A673 (cell line): ENCODE results near the gene BMPR1A. TPM values are rescaled to one million over a fixed set of nuclear protein-coding genes. Genes with fewer than 3 reads are reported as not detected.
A peak's percentile ranks its signal among the peaks of the same experiment; 100 is the strongest.

ENCODE experiments used
- BruUV-seq: library from RNA; stranded (reverse); fragments of 400-500 nt; replicated peaks from 2 replicates; lab custom pipeline; 2021; lab: Mats Ljungman, UMichigan
- CTCF ChIA-PET: fragments of 300-600 bp; sonication (Branson Sonifier 250); formaldehyde crosslinking; loops from one replicate; lab custom pipeline; 2022; ENCODE audit warnings: antibody characterized with exemption; lab: Charles Lee
- POLR2A ChIA-PET: fragments of 300-600 bp; sonication (Branson Sonifier 250); formaldehyde crosslinking; loops from one replicate; lab custom pipeline; 2022; ENCODE audit warnings: antibody characterized with exemption; ENCODE audit not compliant: low non-redundant PET; lab: Charles Lee
- DNase-seq: peaks from one replicate; pipeline ENCODE4 v3.0.0-alpha.2; 2015; ENCODE audit warnings: low spot score
- H3K27ac ChIP-seq: fragments of 200-600 bp; sonication (generic); 2 replicates; pipeline ENCODE4 v1.5.1; 2016; ENCODE audit warnings: mixed run types, low read depth, mild to moderate bottlenecking, mixed read lengths, antibody characterized with exemption, low read length; ENCODE audit not compliant: poor library complexity, severe bottlenecking
- H3K27me3 ChIP-seq: fragments of 200-600 bp; sonication (generic); replicated peaks from 2 replicates; pipeline ENCODE4 v1.6.1; 2017; ENCODE audit warnings: mixed run types, low read depth, mild to moderate bottlenecking, mixed read lengths, antibody characterized with exemption, low read length; ENCODE audit not compliant: insufficient read depth, poor library complexity
- H3K36me3 ChIP-seq: fragments of 200-600 bp; sonication (generic); 2 replicates; pipeline ENCODE4 v1.6.1; 2016; ENCODE audit warnings: mixed run types, mild to moderate bottlenecking, mixed read lengths, antibody characterized with exemption, low read length; ENCODE audit not compliant: insufficient read depth, poor library complexity, severe bottlenecking
- H3K4me1 ChIP-seq: fragments of 200-600 bp; sonication (generic); 2 replicates; pipeline ENCODE4 v1.6.1; 2017; ENCODE audit warnings: mixed run types, mild to moderate bottlenecking, mixed read lengths, antibody characterized with exemption, low read length; ENCODE audit not compliant: insufficient read depth, poor library complexity, severe bottlenecking
- H3K4me3 ChIP-seq: fragments of 200-600 bp; sonication (generic); 2 replicates; pipeline ENCODE4 v1.5.1; 2016; ENCODE audit warnings: low read depth, mixed run types, mild to moderate bottlenecking, mixed read lengths, low read length; ENCODE audit not compliant: poor library complexity, severe bottlenecking
- H3K9me3 ChIP-seq: fragments of 200-600 bp; sonication (generic); 2 replicates; pipeline ENCODE4 v1.6.1; 2016; ENCODE audit warnings: mixed run types, low read depth, mild to moderate bottlenecking, mixed read lengths, antibody characterized with exemption, low read length; ENCODE audit not compliant: poor library complexity, severe bottlenecking
- EZH2 ChIP-seq: fragments of 200-600 bp; sonication (generic); IDR thresholded peaks from 2 replicates; pipeline ENCODE4 v1.6.1; 2017; ENCODE audit warnings: borderline replicate concordance, low read depth, mild to moderate bottlenecking, mixed read lengths, antibody characterized with exemption, low read length; ENCODE audit not compliant: poor library complexity, severe bottlenecking
- intact Hi-C: fragments of 100-400 bp; cut with micrococcal nuclease; formaldehyde crosslinking; loops from one replicate; pipeline ENCODE4 v1.10.0; 2022; ENCODE audit not compliant: unreplicated experiment
- total RNA-seq: library from RNA; stranded (reverse); gene quantifications from 2 replicates; pipeline ENCODE4 v1.2.3, GENCODE V29; 2021
- TF ChIP-seq, protein P1 (sequence below): fragments of 300-800, 200-600 bp; sonication (generic); conservative IDR thresholded peaks from 2 replicates; pipeline ENCODE4 v1.5.1; 2017; ENCODE audit warnings: low read depth, mild to moderate bottlenecking, antibody characterized with exemption, low read length, moderate library complexity, mixed read lengths

BMPR1A gene
- total RNA-seq, 1 experiment from 2014 or later = 136 TPM

DNA sequence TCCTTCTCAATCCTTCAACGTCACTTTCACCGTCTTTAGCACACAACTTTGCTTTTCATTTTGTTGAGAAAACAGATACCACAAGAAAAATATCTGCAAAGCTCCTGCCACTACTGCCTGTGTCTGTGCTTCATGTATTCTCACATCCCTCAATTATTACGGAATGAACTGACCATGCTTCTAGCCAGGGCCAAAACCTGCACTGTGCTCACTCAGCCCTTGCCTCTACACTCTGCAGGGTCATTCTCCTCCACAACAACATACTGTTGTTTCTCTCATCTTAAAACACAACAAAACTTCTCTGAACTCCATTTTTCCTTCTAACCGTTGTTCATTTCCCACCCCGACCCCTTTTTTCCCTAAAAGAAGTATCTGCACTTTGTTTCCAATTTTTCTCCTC is 29.5 kb downstream of the BMPR1A start:
- H3K4me3 ChIP-seq = no peak overlapping the region
- ChIA-PET POLR2A (interaction anchor here (0.6 kb wide), 1 partner anchor 15 kb away, joined by 3 read pairs; no protein-coding TSS in a partner anchor), CTCF (no interaction called here)
- peaks cover 8% of the 10 kb centered on the region for H3K36me3 ChIP-seq
- peak overlapping the region; percentile 45 for H3K27ac ChIP-seq
- no TSS peak for BruUV-seq
- no peaks in the 10 kb centered on the region for H3K27me3 ChIP-seq
- peaks cover 16% of the 10 kb centered on the region for H3K9me3 ChIP-seq
- DNase-seq = no peak
- intact Hi-C loops = no loop called here
- H3K4me1 ChIP-seq = peaks cover 23% of the 10 kb centered on the region
- TF ChIP-seq EZH2 = no peak
- TF ChIP-seq, protein P1, sequence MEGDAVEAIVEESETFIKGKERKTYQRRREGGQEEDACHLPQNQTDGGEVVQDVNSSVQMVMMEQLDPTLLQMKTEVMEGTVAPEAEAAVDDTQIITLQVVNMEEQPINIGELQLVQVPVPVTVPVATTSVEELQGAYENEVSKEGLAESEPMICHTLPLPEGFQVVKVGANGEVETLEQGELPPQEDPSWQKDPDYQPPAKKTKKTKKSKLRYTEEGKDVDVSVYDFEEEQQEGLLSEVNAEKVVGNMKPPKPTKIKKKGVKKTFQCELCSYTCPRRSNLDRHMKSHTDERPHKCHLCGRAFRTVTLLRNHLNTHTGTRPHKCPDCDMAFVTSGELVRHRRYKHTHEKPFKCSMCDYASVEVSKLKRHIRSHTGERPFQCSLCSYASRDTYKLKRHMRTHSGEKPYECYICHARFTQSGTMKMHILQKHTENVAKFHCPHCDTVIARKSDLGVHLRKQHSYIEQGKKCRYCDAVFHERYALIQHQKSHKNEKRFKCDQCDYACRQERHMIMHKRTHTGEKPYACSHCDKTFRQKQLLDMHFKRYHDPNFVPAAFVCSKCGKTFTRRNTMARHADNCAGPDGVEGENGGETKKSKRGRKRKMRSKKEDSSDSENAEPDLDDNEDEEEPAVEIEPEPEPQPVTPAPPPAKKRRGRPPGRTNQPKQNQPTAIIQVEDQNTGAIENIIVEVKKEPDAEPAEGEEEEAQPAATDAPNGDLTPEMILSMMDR = no peak

DNA sequence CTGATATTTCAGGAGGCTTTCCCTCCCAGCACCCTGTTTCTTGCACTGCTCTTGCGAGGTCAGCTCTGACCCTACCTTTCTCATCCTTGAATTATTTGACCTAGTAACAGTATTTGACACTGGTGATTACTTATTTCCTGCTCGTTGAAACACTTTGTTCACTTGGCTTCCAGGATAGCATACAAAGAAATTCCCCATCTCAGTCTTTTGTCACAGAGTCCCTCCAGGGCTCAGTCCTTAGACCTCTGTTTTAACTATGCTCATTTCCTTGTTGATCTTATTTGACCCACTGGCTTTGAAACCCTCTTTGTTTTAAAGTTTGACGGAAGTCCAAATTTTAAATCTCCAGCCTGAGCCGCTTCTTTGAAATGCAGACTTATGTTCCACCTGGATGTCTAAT is 29.9 kb downstream of the BMPR1A start:
- DNase-seq = no peak
- Histone ChIP-seq H3K27me3 (no peaks in the 10 kb centered on the region), H3K4me3 (no peak overlapping the region), H3K27ac (peak overlapping the region; percentile 45), H3K4me1 (peaks cover 25% of the 10 kb centered on the region), H3K36me3 (peaks cover 8% of the 10 kb centered on the region), H3K9me3 (peaks cover 14% of the 10 kb centered on the region)
- ChIA-PET CTCF (no interaction called here), POLR2A (interaction anchor here (0.6 kb wide), 1 partner anchor 15 kb away, joined by 3 read pairs; no protein-coding TSS in a partner anchor)
- TF ChIP-seq EZH2 = no peak
- TF ChIP-seq, protein P1 = no peak
- no TSS peak for BruUV-seq
- intact Hi-C loops = no loop called here

DNA sequence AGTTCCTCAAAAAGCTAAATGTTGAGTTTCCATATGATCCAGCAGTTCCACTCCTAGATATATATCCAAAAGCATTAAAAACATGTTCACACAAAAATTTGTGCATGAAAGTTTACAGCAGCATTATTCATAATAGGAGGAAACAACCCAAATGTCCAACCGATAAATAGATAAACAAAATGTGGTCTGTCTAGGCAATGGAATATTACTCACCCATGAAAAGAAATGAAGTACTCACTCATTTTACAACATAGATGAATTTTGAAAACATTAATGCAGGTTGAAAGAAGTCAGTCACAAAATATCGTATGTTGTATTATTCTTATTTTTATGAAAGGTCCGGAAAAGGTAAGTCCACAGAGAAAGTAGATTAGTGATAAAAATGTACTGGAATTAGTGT is 34.0 kb downstream of the BMPR1A start:
- H3K27me3 ChIP-seq = no peaks in the 10 kb centered on the region
- peaks cover 44% of the 10 kb centered on the region for H3K4me1 ChIP-seq
- BruUV-seq = no TSS peak
- CTCF ChIA-PET = no interaction called here
- POLR2A ChIA-PET = no interaction called here
- no peak for TF ChIP-seq EZH2
- TF ChIP-seq, protein P1 = no peak
- no peak overlapping the region for H3K27ac ChIP-seq
- H3K36me3 ChIP-seq = peaks cover 6% of the 10 kb centered on the region
- H3K9me3 ChIP-seq = no peaks in the 10 kb centered on the region
- DNase-seq = no peak
- H3K4me3 ChIP-seq = no peak overlapping the region
- intact Hi-C loops = no loop called here
